AG04450 (cell line): ENCODE data around the gene C7orf33. TPM values are rescaled to one million over a fixed set of nuclear protein-coding genes. Genes with fewer than 3 reads are reported as not detected.

Experiments used
- CTCF ChIA-PET: fragments of 300-600, 350-600 bp; formaldehyde crosslinking; extraction: SDS; loops from one replicate; lab custom pipeline; 2022; ENCODE audit warnings: antibody characterized with exemption, inconsistent platforms; lab: Charles Lee
- POLR2A ChIA-PET: fragments of 350-600 bp; formaldehyde crosslinking; extraction: SDS; loops from one replicate; lab custom pipeline; 2021; ENCODE audit warnings: antibody characterized with exemption, inconsistent platforms; lab: Yijun Ruan, JAX
- DNase-seq: peaks from one replicate; pipeline ENCODE4 v3.0.0-alpha.2; 2011; ENCODE audit warnings: low read depth, low spot score
- H3K27ac ChIP-seq: one replicate; pipeline ENCODE4 v1.5.1; 2012; ENCODE audit warnings: low read depth, low read length, control low read depth
- H3K27me3 ChIP-seq: one replicate; pipeline ENCODE4 v1.6.0; 2012; ENCODE audit warnings: low read length; ENCODE audit not compliant: control insufficient read depth, insufficient read depth
- H3K4me3 ChIP-seq: 2 replicates; pipeline ENCODE4 v1.5.1; 2011; ENCODE audit warnings: mild to moderate bottlenecking, low read depth, low read length, control low read depth
- H3K9me3 ChIP-seq: 2 replicates; pipeline ENCODE4 v1.5.1; 2012; ENCODE audit warnings: low read length; ENCODE audit not compliant: control insufficient read depth, insufficient read depth
- CTCF ChIP-seq: IDR thresholded peaks from 2 replicates; pipeline ENCODE4 v1.5.1; 2011; ENCODE audit warnings: low read depth, low read length, control low read depth, inconsistent platforms
- polyA plus RNA-seq: library from polyadenylated mRNA; depleted of rRNA; stranded (reverse); fragments of >200 nt; gene quantifications from 2 replicates; pipeline ENCODE4 v1.2.3, GENCODE V29; 2011

C7orf33 gene
- polyA plus RNA-seq, 1 experiment, result not detected

- H3K4me3 ChIP-seq, result no peak overlapping the region
- TF ChIP-seq CTCF, result no peak
- H3K9me3 ChIP-seq, result no peaks in the 10 kb centered on the region
- no peak overlapping the region for H3K27ac ChIP-seq
- peaks cover 6% of the 10 kb centered on the region for H3K27me3 ChIP-seq
- no peak for DNase-seq
- POLR2A ChIA-PET, result no interaction called here
- CTCF ChIA-PET, result interaction anchor here (0.9 kb wide), 1 partner anchor 9 kb away, joined by 3 read pairs; no protein-coding TSS in a partner anchor
These were observed 34.2 kb downstream of the C7orf33 start for GRCh38 chr7:148624735-148625134.

- H3K27ac ChIP-seq, result no peak overlapping the region
- H3K27me3 ChIP-seq, result peaks cover 6% of the 10 kb centered on the region
- POLR2A ChIA-PET, result no interaction called here
- DNase-seq, result no peak
- H3K4me3 ChIP-seq, result no peak overlapping the region
- CTCF ChIA-PET, result interaction anchor here (1.0 kb wide), 1 partner anchor 338 kb away, joined by 3 read pairs; no protein-coding TSS in a partner anchor
- H3K9me3 ChIP-seq, result no peaks in the 10 kb centered on the region
- TF ChIP-seq CTCF, result no peak
These were observed 34.8 kb downstream of the C7orf33 start for GRCh38 chr7:148625342-148625741.

- H3K4me3 ChIP-seq, result no peak overlapping the region
- H3K27ac ChIP-seq, result no peak overlapping the region
- ChIA-PET POLR2A (interaction anchor here (0.7 kb wide), 2 partner anchors 71 to 136 kb away, joined by 3 to 5 read pairs; no protein-coding TSS in a partner anchor), CTCF (interaction anchor here (0.7 kb wide), 1 partner anchor 276 kb away, joined by 3 read pairs; no protein-coding TSS in a partner anchor)
- no peaks in the 10 kb centered on the region for H3K9me3 ChIP-seq
- no peak for TF ChIP-seq CTCF
- H3K27me3 ChIP-seq, result peaks cover 6% of the 10 kb centered on the region
- DNase-seq, result no peak
These were observed 36.3 kb downstream of the C7orf33 start for GRCh38 chr7:148626828-148627227.

- no peak overlapping the region for H3K27ac ChIP-seq
- no peak for TF ChIP-seq CTCF
- DNase-seq, result no peak
- ChIA-PET CTCF (no interaction called here), POLR2A (no interaction called here)
- no peak overlapping the region for H3K4me3 ChIP-seq
- H3K27me3 ChIP-seq, result peaks cover 3% of the 10 kb centered on the region
- H3K9me3 ChIP-seq, result no peaks in the 10 kb centered on the region
These were observed 37.4 kb downstream of the C7orf33 start for GRCh38 chr7:148628011-148628410.

GRCh38 chr7:148630078-148630477 is 39.5 kb downstream of the C7orf33 start:
- Histone ChIP-seq H3K27me3 (peaks cover 2% of the 10 kb centered on the region), H3K4me3 (no peak overlapping the region), H3K9me3 (no peaks in the 10 kb centered on the region), H3K27ac (no peak overlapping the region)
- ChIA-PET POLR2A (no interaction called here), CTCF (no interaction called here)
- no peak for DNase-seq
- TF ChIP-seq CTCF, result no peak
